ENCODE measurements around the gene HTT-AS. TPM values are rescaled to one million over a fixed set of nuclear protein-coding genes. Genes with fewer than 3 reads are reported as not detected.
A peak's percentile ranks its signal among the peaks of the same experiment; 100 is the strongest.

Gene HTT-AS
- total and polyA plus RNA-seq, 2 of the 13 experiments (the other 11 are each of a cell fraction or from before 2014, with no cell fraction given) = not detected

GRCh38 chr4:3073158-3074077, 920 bp downstream of the HTT-AS start (continued):
- TF ChIP-seq MAFK (conservative IDR thresholded peaks at IDR 0.05 in 1 of 2, IDR thresholded peaks at IDR 0.05 in 1 of 2; ENCODE audit: low read length in 2 of 2) = no peak
- TF ChIP-seq HCFC1 (IDR thresholded peaks at IDR 0.05; ENCODE audit: low read depth, low read length) = no peak
- peak; percentile 82; the same call in 1 of the 2 replicates for TF ChIP-seq SNAI1 (CRISPR knock-in tag; IDR thresholded peaks at IDR 0.05; ENCODE audit: borderline replicate concordance)
- TF ChIP-seq ZNF75D (CRISPR knock-in tag; IDR thresholded peaks at IDR 0.05; ENCODE audit: borderline replicate concordance) = no peak
- TF ChIP-seq ZNF432 (CRISPR knock-in tag; IDR thresholded peaks at IDR 0.05; ENCODE audit: borderline replicate concordance) = no peak
- no peak for TF ChIP-seq HMGA1 (CRISPR knock-in tag; conservative IDR thresholded peaks at IDR 0.05)
- TF ChIP-seq TAF15 (IDR thresholded peaks at IDR 0.05; ENCODE audit: low read depth, low read length, poor library complexity, severe bottlenecking) = no peak
- TF ChIP-seq NONO (IDR thresholded peaks at IDR 0.05) = no peak
- TF ChIP-seq NONO (CRISPR knock-in tag; conservative IDR thresholded peaks at IDR 0.05) = no peak; the same call in 1 of the 2 replicates
- TF ChIP-seq NFIC (IDR thresholded peaks at IDR 0.05; ENCODE audit: low read length) = no peak
- no peak for TF ChIP-seq ZNF260 (CRISPR knock-in tag; IDR thresholded peaks at IDR 0.05; ENCODE audit: borderline replicate concordance, low read depth)
- TF ChIP-seq ZNF451 (CRISPR knock-in tag; IDR thresholded peaks at IDR 0.05) = 0 out of 2 replicates have a peak, but pooled peaks have one; percentile 25
- TF ChIP-seq ZNF251 (CRISPR knock-in tag; IDR thresholded peaks at IDR 0.05) = no peak
- no peak for TF ChIP-seq GATA4 (IDR thresholded peaks at IDR 0.05; ENCODE audit: borderline replicate concordance, low read depth)
- TF ChIP-seq PAXIP1 (CRISPR knock-in tag; conservative IDR thresholded peaks at IDR 0.05) = peak; percentile 67; the same call in 1 of the 2 replicates
- no peak for TF ChIP-seq U2AF2 (IDR thresholded peaks at IDR 0.05; ENCODE audit: low read depth, low read length)
- TF ChIP-seq SRY (CRISPR knock-in tag; IDR thresholded peaks at IDR 0.05) = no peak
- no peak for TF ChIP-seq AHDC1 (CRISPR knock-in tag; IDR thresholded peaks at IDR 0.05; ENCODE audit: borderline replicate concordance)
- no peak for TF ChIP-seq FOXM1 (CRISPR knock-in tag; IDR thresholded peaks at IDR 0.05)
